OCI-LY1 (cell line): Measurements from ENCODE around the gene ARL14.

Experiments
- H2AFZ ChIP-seq: fragments of 200-600 bp; sonication (generic), shearing (Covaris generic); 2 replicates; pipeline ENCODE4 v1.6.0; 2014; ENCODE audit warnings: antibody characterized with exemption, mild to moderate bottlenecking, low read length
- H3F3A ChIP-seq: fragments of 200-600 bp; sonication (generic), shearing (Covaris generic); 2 replicates; pipeline ENCODE4 v1.6.0; 2014; ENCODE audit warnings: mild to moderate bottlenecking, antibody characterized with exemption, low read length, moderate library complexity; ENCODE audit not compliant: insufficient read depth
- H3K27ac ChIP-seq: fragments of 200-600 bp; sonication (generic); 2 replicates; pipeline ENCODE4 v1.5.1; 2014; ENCODE audit warnings: low read length, mixed run types, mild to moderate bottlenecking, low read depth; ENCODE audit not compliant: poor library complexity, severe bottlenecking
- H3K27me3 ChIP-seq: fragments of 200-600 bp; sonication (generic); 2 replicates; pipeline ENCODE4 v1.6.0; 2014; ENCODE audit warnings: antibody characterized with exemption, mild to moderate bottlenecking, low read length, moderate library complexity; ENCODE audit not compliant: insufficient read depth
- H3K36me3 ChIP-seq: fragments of 200-600 bp; sonication (generic); 2 replicates; pipeline ENCODE4 v1.6.1; 2014; ENCODE audit warnings: mild to moderate bottlenecking, antibody characterized with exemption, low read length, moderate library complexity, mixed read lengths; ENCODE audit not compliant: insufficient read depth
- H3K4me1 ChIP-seq: fragments of 200-600 bp; sonication (generic); 2 replicates; pipeline ENCODE4 v1.5.1; 2014; ENCODE audit warnings: mild to moderate bottlenecking, low read length, moderate library complexity; ENCODE audit not compliant: insufficient read depth, severe bottlenecking
- H3K4me2 ChIP-seq: fragments of 200-600 bp; sonication (generic), shearing (Covaris generic); 2 replicates; pipeline ENCODE4 v1.6.1; 2014; ENCODE audit warnings: low read length
- H3K4me3 ChIP-seq: fragments of 200-600 bp; sonication (generic); 2 replicates; pipeline ENCODE4 v1.5.1; 2014; ENCODE audit warnings: low read length, low read depth, mild to moderate bottlenecking, mixed read lengths; ENCODE audit not compliant: poor library complexity, severe bottlenecking
- H3K79me2 ChIP-seq: fragments of 200-600 bp; shearing (Covaris generic); 2 replicates; pipeline ENCODE4 v1.6.1; 2016; ENCODE audit warnings: mixed run types, low read length, mixed read lengths; ENCODE audit not compliant: insufficient read depth
- H3K9ac ChIP-seq: fragments of 200-600 bp; sonication (generic), shearing (Covaris generic); 2 replicates; pipeline ENCODE4 v1.6.1; 2014; ENCODE audit warnings: mild to moderate bottlenecking, low read length, mixed read lengths
- H3K9me2 ChIP-seq: fragments of 200-600 bp; sonication (generic), shearing (Covaris generic); 2 replicates; pipeline ENCODE4 v1.6.1; 2014; ENCODE audit warnings: low read depth, mild to moderate bottlenecking, low read length, mixed read lengths
- H3K9me3 ChIP-seq: fragments of 200-600 bp; shearing (Covaris generic); 2 replicates; pipeline ENCODE4 v1.6.1; 2014; ENCODE audit warnings: low read length, mixed read lengths
- H4K20me1 ChIP-seq: fragments of 200-600 bp; sonication (generic), shearing (Covaris generic); 2 replicates; pipeline ENCODE4 v1.6.0; 2016; ENCODE audit warnings: mild to moderate bottlenecking, low read length; ENCODE audit not compliant: insufficient read depth
- EZH2 ChIP-seq: fragments of 200-600 bp; sonication (generic), shearing (Covaris generic); IDR thresholded peaks from 2 replicates; pipeline ENCODE4 v1.8.0; 2017; ENCODE audit warnings: borderline replicate concordance, mixed run types, mild to moderate bottlenecking, antibody characterized with exemption, low read length, moderate library complexity, mixed read lengths
- TF ChIP-seq, protein P1 (sequence below): fragments of 200-600 bp; sonication (generic), shearing (Covaris generic); IDR thresholded peaks from 2 replicates; pipeline ENCODE4 v1.5.1; 2017; ENCODE audit warnings: mild to moderate bottlenecking, antibody characterized with exemption, low read length, moderate library complexity, mixed read lengths

ARL14 gene

GRCh38 chr3:160697637-160698380 lies 20.8 kb downstream of the ARL14 start:
- Histone ChIP-seq H3K27me3 (no peaks in the 10 kb centered on the region), H2AFZ (no peak overlapping the region), H3K4me1 (no peaks in the 10 kb centered on the region), H3K9ac (no peak overlapping the region), H3K79me2 (no peaks in the 10 kb centered on the region), H3K4me2 (no peak overlapping the region), H4K20me1 (no peaks in the 10 kb centered on the region), H3K36me3 (no peaks in the 10 kb centered on the region), H3F3A (no peaks in the 10 kb centered on the region), H3K9me2 (no peaks in the 10 kb centered on the region), H3K4me3 (no peak overlapping the region), H3K27ac (no peak overlapping the region), H3K9me3 (no peaks in the 10 kb centered on the region)
- no peak for TF ChIP-seq EZH2
- TF ChIP-seq, protein P1, sequence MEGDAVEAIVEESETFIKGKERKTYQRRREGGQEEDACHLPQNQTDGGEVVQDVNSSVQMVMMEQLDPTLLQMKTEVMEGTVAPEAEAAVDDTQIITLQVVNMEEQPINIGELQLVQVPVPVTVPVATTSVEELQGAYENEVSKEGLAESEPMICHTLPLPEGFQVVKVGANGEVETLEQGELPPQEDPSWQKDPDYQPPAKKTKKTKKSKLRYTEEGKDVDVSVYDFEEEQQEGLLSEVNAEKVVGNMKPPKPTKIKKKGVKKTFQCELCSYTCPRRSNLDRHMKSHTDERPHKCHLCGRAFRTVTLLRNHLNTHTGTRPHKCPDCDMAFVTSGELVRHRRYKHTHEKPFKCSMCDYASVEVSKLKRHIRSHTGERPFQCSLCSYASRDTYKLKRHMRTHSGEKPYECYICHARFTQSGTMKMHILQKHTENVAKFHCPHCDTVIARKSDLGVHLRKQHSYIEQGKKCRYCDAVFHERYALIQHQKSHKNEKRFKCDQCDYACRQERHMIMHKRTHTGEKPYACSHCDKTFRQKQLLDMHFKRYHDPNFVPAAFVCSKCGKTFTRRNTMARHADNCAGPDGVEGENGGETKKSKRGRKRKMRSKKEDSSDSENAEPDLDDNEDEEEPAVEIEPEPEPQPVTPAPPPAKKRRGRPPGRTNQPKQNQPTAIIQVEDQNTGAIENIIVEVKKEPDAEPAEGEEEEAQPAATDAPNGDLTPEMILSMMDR: no peak

DNA sequence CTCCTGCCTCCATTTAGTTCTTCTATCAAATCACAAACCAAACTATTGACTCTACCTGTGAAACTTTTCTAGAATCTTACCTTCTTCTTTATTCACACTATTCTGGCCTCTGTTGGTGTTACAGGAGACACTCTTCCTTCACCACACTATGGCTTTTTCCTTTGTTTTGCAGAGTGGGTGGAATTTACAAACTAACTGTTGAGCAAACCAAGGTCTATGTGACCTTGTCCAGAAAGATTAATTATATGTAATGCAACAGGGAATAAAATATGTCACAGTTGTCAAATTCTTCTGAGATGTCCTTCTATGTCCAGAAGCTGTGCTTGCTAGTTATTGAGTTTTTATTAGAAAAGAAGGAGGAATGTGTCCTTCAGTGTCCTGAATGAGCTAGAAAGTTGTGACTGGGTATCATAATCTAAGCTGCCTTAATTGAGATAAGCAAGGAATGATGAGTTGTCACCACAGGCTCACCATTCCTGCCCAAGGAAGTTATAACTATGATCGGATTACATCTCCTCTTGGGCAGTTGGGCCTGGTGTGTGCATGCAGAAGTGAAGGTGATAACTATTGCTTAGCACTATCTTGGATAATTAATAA lies 21.7 kb downstream of the ARL14 start:
- Histone ChIP-seq H3K4me2 (no peak overlapping the region), H3K4me1 (no peaks in the 10 kb centered on the region), H3K27ac (no peak overlapping the region), H3F3A (no peaks in the 10 kb centered on the region), H3K27me3 (no peaks in the 10 kb centered on the region), H3K79me2 (no peaks in the 10 kb centered on the region), H3K9me2 (no peaks in the 10 kb centered on the region), H3K4me3 (no peak overlapping the region), H3K36me3 (no peaks in the 10 kb centered on the region), H2AFZ (no peak overlapping the region), H4K20me1 (no peaks in the 10 kb centered on the region), H3K9ac (no peak overlapping the region), H3K9me3 (no peaks in the 10 kb centered on the region)
- TF ChIP-seq, protein P1: no peak
- TF ChIP-seq EZH2: no peak

- no peaks in the 10 kb centered on the region for H3K36me3 ChIP-seq
- H3K4me3 ChIP-seq: no peak overlapping the region
- H3K9me2 ChIP-seq: no peaks in the 10 kb centered on the region
- H3K27ac ChIP-seq: no peak overlapping the region
- TF ChIP-seq, protein P1: no peak
- no peak for TF ChIP-seq EZH2
- H3F3A ChIP-seq: no peaks in the 10 kb centered on the region
- H3K4me2 ChIP-seq: no peak overlapping the region
- no peak overlapping the region for H3K9ac ChIP-seq
- no peaks in the 10 kb centered on the region for H3K4me1 ChIP-seq
- no peaks in the 10 kb centered on the region for H3K79me2 ChIP-seq
- no peaks in the 10 kb centered on the region for H4K20me1 ChIP-seq
- no peaks in the 10 kb centered on the region for H3K9me3 ChIP-seq
- no peak overlapping the region for H2AFZ ChIP-seq
- no peaks in the 10 kb centered on the region for H3K27me3 ChIP-seq
Observed at GRCh38 chr3:160701490-160701889, 24.5 kb downstream of the ARL14 start.
